ENCODE results near the gene ZNRF3.

Gene ZNRF3

DNA sequence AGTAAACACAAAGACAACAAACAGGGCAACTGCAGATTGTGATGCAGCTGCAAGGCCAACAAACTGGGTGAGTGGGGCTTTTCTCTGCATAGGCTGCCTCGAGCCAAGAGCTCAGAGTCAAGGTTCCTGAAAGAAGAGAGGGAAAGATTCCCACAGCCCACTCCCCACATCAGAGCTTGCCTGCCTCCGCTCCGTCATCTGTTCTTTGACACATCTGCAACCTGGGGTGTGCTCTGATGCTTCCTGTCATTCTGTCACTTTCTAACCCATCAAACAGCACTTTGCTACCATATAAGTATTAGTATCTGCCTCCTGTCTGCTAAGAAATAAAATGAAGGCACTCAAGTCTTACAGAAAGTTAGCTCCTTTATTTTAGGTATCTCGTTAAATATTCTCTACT, 131.4 kb downstream of the ZNRF3 start:
- TF ChIP-seq CREB1 (IDR thresholded peaks at IDR 0.05; ENCODE audit: low read depth) (no peak), TAF1 (IDR thresholded peaks at IDR 0.05; ENCODE audit: low read depth) (no peak), NFIC (IDR thresholded peaks at IDR 0.05) (no peak), USF1 (IDR thresholded peaks at IDR 0.05) (no peak), FOXM1 (IDR thresholded peaks at IDR 0.05; ENCODE audit: borderline replicate concordance, low read depth) (no peak), ZBTB7A (IDR thresholded peaks at IDR 0.05; ENCODE audit: low read depth) (no peak), TEAD4 (IDR thresholded peaks at IDR 0.05) (no peak), RAD21 (IDR thresholded peaks at IDR 0.05; ENCODE audit: low read depth) (no peak), CEBPB (IDR thresholded peaks at IDR 0.05) (no peak), TCF12 (IDR thresholded peaks at IDR 0.05; ENCODE audit: low read depth) (no peak), EP300 (IDR thresholded peaks at IDR 0.05; ENCODE audit: borderline replicate concordance) (no peak), YY1 (IDR thresholded peaks at IDR 0.05; ENCODE audit: low read depth) (no peak), REST (IDR thresholded peaks at IDR 0.05; ENCODE audit: low read depth) (no peak), EGR1 (IDR thresholded peaks at IDR 0.05) (no peak)
- TF ChIP-seq, protein P1, sequence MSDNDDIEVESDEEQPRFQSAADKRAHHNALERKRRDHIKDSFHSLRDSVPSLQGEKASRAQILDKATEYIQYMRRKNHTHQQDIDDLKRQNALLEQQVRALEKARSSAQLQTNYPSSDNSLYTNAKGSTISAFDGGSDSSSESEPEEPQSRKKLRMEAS (IDR thresholded peaks at IDR 0.05) = no peak

DNA sequence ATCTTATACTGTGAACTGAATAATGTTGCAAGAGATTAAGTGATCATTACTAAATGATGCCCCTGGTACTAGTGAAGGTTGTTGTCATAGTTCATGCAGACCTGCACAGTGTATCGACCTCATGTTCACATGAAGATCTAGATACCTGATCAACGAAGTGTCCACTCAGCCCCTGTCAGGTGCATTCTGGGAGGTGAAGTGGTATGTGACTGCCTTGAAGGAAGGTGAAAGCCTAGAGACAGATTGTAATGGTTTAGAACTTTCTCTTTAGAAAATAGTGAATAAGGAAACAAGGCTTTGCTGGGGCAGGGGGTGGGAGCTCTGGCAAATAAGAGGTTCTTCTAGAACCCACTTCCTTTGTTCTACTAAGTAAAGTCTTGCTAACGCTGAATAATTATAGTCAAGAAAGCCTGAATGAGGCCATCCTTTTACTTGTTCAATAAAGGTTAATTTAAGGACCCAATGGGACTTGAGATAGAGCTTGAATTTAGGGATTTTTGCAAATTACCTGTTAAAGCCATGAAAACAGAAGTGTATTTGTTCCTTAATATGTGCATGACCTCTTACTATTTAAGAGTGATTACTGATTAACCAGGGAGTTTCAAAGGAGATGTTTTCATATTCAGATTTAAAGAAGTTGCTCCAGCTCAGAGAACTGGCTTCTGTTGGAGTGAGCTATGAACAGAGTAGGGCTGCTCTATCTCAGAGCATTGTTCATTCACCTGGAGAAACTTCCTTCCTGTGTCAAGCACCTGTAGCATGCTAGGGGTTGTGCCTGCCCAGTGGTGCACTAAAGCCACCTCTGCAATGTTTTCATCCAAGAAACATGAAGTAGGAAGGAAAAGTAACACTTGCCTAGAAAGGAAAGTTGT, 132.9 kb downstream of the ZNRF3 start:
- no peak for TF ChIP-seq EP300 (IDR thresholded peaks at IDR 0.05; ENCODE audit: borderline replicate concordance)
- no peak for TF ChIP-seq REST (IDR thresholded peaks at IDR 0.05; ENCODE audit: low read depth)
- TF ChIP-seq TCF12 (IDR thresholded peaks at IDR 0.05; ENCODE audit: low read depth) = no peak
- TF ChIP-seq FOXM1 (IDR thresholded peaks at IDR 0.05; ENCODE audit: borderline replicate concordance, low read depth) = no peak
- no peak for TF ChIP-seq USF1 (IDR thresholded peaks at IDR 0.05)

- TF ChIP-seq RAD21 (IDR thresholded peaks at IDR 0.05; ENCODE audit: low read depth) (no peak), CREB1 (IDR thresholded peaks at IDR 0.05; ENCODE audit: low read depth) (no peak), TCF12 (IDR thresholded peaks at IDR 0.05; ENCODE audit: low read depth) (no peak), NFIC (IDR thresholded peaks at IDR 0.05) (no peak), ZBTB7A (IDR thresholded peaks at IDR 0.05; ENCODE audit: low read depth) (no peak), TEAD4 (IDR thresholded peaks at IDR 0.05) (no peak), REST (IDR thresholded peaks at IDR 0.05; ENCODE audit: low read depth) (no peak), EP300 (IDR thresholded peaks at IDR 0.05; ENCODE audit: borderline replicate concordance) (no peak), EGR1 (IDR thresholded peaks at IDR 0.05) (no peak), CEBPB (IDR thresholded peaks at IDR 0.05) (no peak)
These were observed 135.2 kb downstream of the ZNRF3 start for GRCh38 chr22:29018293-29019189.

Measured in Ishikawa (cell line).